ENCODE results near the gene GNAT1.
A peak's percentile ranks its signal among the peaks of the same experiment; 100 is the strongest.

The GNAT1 gene

DNA sequence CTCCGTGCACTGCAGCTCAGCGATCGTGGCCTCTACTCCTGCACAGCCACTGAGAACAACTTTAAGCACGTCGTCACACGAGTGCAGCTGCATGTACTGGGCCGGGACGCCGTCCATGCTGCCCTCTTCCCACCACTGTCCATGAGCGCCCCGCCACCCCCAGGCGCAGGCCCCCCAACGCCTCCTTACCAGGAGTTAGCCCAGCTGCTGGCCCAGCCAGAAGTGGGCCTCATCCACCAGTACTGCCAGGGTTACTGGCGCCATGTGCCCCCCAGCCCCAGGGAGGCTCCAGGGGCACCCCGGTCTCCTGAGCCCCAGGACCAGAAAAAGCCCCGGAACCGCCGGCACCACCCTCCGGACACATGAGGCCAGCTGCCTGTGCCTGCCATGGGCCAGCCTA, 3.7 kb upstream of the GNAT1 start:
- no peak overlapping the region for H3K4me3 ChIP-seq (ENCODE audit: control insufficient read depth in 1 of 7, extremely low read depth in 1 of 7, insufficient read depth in 4 of 7, low read depth in 2 of 7, low read length in 6 of 7)
- no peak overlapping the region for H3K27ac ChIP-seq (ENCODE audit: insufficient read depth in 1 of 2, low read depth in 1 of 2, low read length in 2 of 2, poor library complexity in 1 of 2, severe bottlenecking in 2 of 2)
- POLR2A ChIA-PET: no interaction called here
- H3K27me3 ChIP-seq (replicated peaks in 2 of 5; ENCODE audit: control insufficient read depth in 4 of 5, insufficient read depth in 5 of 5, low read length in 4 of 5): peaks cover 0 to 1% (median 0%) of the 10 kb centered on the region in 5 experiments
- 100% methylated on average over 7 of the region's 19 CpGs for WGBS (ENCODE audit: insufficient coverage)
- DNase-seq: no peak
- H3K36me3 ChIP-seq (ENCODE audit: control insufficient read depth in 4 of 4, insufficient read depth in 4 of 4, low read length in 3 of 4): no peaks in the 10 kb centered on the region
- H3K9me3 ChIP-seq (ENCODE audit: control extremely low read depth in 1 of 5, control insufficient read depth in 4 of 5, insufficient read depth in 2 of 5, low read depth in 1 of 5, low read length in 4 of 5): no peaks in the 10 kb centered on the region
- peaks cover 0 to 10% (median 3%) of the 10 kb centered on the region in 4 experiments for H3K4me1 ChIP-seq (ENCODE audit: control extremely low read depth in 1 of 4, control insufficient read depth in 4 of 4, insufficient read depth in 4 of 4, low read length in 3 of 4)
- CTCF ChIA-PET: interaction anchor here (1.6 to 14.7 kb wide), 8 partner anchors 20 to 87 kb away, joined by 4 to 238 read pairs (median 132); partner anchors contain the start of genes GNAI2 and SLC38A3

DNA sequence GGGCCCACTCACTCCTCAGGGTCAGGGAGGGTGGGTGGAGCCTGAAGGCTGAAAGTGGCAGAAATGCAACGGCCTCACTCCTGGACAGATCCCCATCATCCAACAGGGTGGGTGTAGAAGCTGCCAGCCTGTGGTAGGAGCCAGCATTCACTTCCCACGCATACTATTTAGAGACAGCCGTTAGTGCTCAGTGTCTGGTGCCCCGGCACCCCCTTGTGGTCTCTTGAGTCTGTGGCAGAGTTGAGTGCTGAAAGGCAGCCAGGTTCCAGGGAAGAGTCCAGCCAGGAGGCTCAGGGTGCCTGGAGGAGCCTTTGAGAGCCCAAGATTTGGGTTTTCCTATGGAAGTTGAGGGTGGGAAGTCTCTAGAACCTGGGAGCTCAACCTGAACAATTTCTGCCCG, 2.1 kb upstream of the GNAT1 start:
- ChIA-PET POLR2A (interaction anchor here (1.2 kb wide), 1 partner anchor 69 kb away, joined by 5 read pairs; no protein-coding TSS in a partner anchor), CTCF (interaction anchor here (0.8 to 14.7 kb wide), 22 partner anchors 8 to 85 kb away, joined by 3 to 238 read pairs (median 4); partner anchors contain the start of genes GNAI2 and SLC38A3)

DNA sequence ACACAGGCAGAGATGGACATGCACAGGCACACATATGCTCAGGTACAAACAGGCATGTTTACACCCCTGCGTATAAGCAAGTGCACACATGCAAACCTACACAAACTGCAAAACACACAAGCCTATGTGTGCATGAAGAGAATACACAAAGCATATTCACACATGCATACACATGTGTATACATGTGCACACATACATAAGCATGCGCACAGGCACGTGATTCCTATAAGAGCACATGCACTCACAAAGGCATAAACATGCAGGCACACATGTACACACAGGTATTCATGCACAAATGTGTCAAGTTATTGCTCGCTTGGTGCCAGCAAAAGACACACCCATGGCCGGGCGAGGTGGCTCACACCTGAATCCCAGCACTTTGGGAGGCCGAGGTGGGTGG, 1.4 kb upstream of the GNAT1 start:
- DNase-seq: no peak
- no peaks in the 10 kb centered on the region for H3K9me3 ChIP-seq (ENCODE audit: control extremely low read depth in 1 of 5, control insufficient read depth in 4 of 5, insufficient read depth in 2 of 5, low read depth in 1 of 5, low read length in 4 of 5)
- peaks cover 0 to 23% (median 15%) of the 10 kb centered on the region in 5 experiments for H3K27me3 ChIP-seq (replicated peaks in 2 of 5; ENCODE audit: control insufficient read depth in 4 of 5, insufficient read depth in 5 of 5, low read length in 4 of 5)
- WGBS (ENCODE audit: insufficient coverage): 100% methylated on average over 6 of the region's 7 CpGs
- ChIA-PET CTCF (interaction anchor here (1.0 to 14.7 kb wide), 21 partner anchors 9 to 87 kb away, joined by 3 to 238 read pairs (median 5); partner anchors contain the start of genes GNAI2 and SLC38A3), POLR2A (interaction anchor here (0.6 to 1.2 kb wide), 2 partner anchors 70 to 90 kb away, joined by 4 to 5 read pairs; no protein-coding TSS in a partner anchor)
- H3K4me3 ChIP-seq (ENCODE audit: control insufficient read depth in 1 of 7, extremely low read depth in 1 of 7, insufficient read depth in 4 of 7, low read depth in 2 of 7, low read length in 6 of 7): no peak overlapping the region
- no peaks in the 10 kb centered on the region for H3K36me3 ChIP-seq (ENCODE audit: control insufficient read depth in 4 of 4, insufficient read depth in 4 of 4, low read length in 3 of 4)
- peaks cover 0 to 19% (median 15%) of the 10 kb centered on the region in 4 experiments for H3K4me1 ChIP-seq (ENCODE audit: control extremely low read depth in 1 of 4, control insufficient read depth in 4 of 4, insufficient read depth in 4 of 4, low read length in 3 of 4)
- H3K27ac ChIP-seq (ENCODE audit: insufficient read depth in 1 of 2, low read depth in 1 of 2, low read length in 2 of 2, poor library complexity in 1 of 2, severe bottlenecking in 2 of 2): no peak overlapping the region

More for the DNA sequence above, 2.1 kb upstream of the GNAT1 start:
- peaks cover 0 to 16% (median 11%) of the 10 kb centered on the region in 5 experiments for H3K27me3 ChIP-seq (replicated peaks in 2 of 5; ENCODE audit: control insufficient read depth in 4 of 5, insufficient read depth in 5 of 5, low read length in 4 of 5)
- no peak overlapping the region for H3K27ac ChIP-seq (ENCODE audit: insufficient read depth in 1 of 2, low read depth in 1 of 2, low read length in 2 of 2, poor library complexity in 1 of 2, severe bottlenecking in 2 of 2)
- H3K36me3 ChIP-seq (ENCODE audit: control insufficient read depth in 4 of 4, insufficient read depth in 4 of 4, low read length in 3 of 4): no peaks in the 10 kb centered on the region
- 18% methylated on average over 5 of the region's 5 CpGs for WGBS (ENCODE audit: insufficient coverage)
- no peak overlapping the region for H3K4me3 ChIP-seq (ENCODE audit: control insufficient read depth in 1 of 7, extremely low read depth in 1 of 7, insufficient read depth in 4 of 7, low read depth in 2 of 7, low read length in 6 of 7)
- DNase-seq: peak; percentile 74 to 84 (median 79)
- H3K9me3 ChIP-seq (ENCODE audit: control extremely low read depth in 1 of 5, control insufficient read depth in 4 of 5, insufficient read depth in 2 of 5, low read depth in 1 of 5, low read length in 4 of 5): no peaks in the 10 kb centered on the region
- peaks cover 0 to 14% (median 11%) of the 10 kb centered on the region in 4 experiments for H3K4me1 ChIP-seq (ENCODE audit: control extremely low read depth in 1 of 4, control insufficient read depth in 4 of 4, insufficient read depth in 4 of 4, low read length in 3 of 4)

DNA sequence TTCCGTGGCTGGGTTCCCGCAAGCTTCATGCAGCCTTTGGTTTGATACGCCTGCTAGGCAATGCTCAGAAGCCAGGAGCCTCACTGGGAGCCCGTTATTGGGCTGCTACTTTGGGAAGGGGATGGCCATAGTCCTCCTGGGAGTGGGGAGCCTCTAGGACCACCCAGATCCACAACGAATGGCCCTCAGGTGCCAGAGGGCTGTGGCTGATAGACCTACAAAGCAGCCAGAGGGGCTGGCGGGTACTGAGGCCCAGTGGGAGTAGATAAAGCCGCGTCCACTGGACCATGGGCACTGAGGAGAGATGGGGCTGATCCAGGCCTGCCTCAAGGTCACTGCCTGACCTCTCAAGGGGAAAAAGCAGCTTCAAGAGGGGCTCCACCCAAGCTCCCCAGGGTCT, 714 bp downstream of the GNAT1 start:
- Histone ChIP-seq H3K4me1 (ENCODE audit: control extremely low read depth in 1 of 4, control insufficient read depth in 4 of 4, insufficient read depth in 4 of 4, low read length in 3 of 4) (peaks cover 0 to 19% (median 15%) of the 10 kb centered on the region in 4 experiments), H3K27ac (ENCODE audit: insufficient read depth in 1 of 2, low read depth in 1 of 2, low read length in 2 of 2, poor library complexity in 1 of 2, severe bottlenecking in 2 of 2) (no peak overlapping the region), H3K27me3 (replicated peaks in 2 of 5; ENCODE audit: control insufficient read depth in 4 of 5, insufficient read depth in 5 of 5, low read length in 4 of 5) (peaks cover 0 to 38% (median 23%) of the 10 kb centered on the region in 5 experiments), H3K4me3 (ENCODE audit: control insufficient read depth in 1 of 7, extremely low read depth in 1 of 7, insufficient read depth in 4 of 7, low read depth in 2 of 7, low read length in 6 of 7) (no peak overlapping the region), H3K9me3 (ENCODE audit: control extremely low read depth in 1 of 5, control insufficient read depth in 4 of 5, insufficient read depth in 2 of 5, low read depth in 1 of 5, low read length in 4 of 5) (no peaks in the 10 kb centered on the region), H3K36me3 (ENCODE audit: control insufficient read depth in 4 of 4, insufficient read depth in 4 of 4, low read length in 3 of 4) (no peaks in the 10 kb centered on the region)
- POLR2A ChIA-PET: no interaction called here
- CTCF ChIA-PET: interaction anchor here (0.7 to 14.7 kb wide), 35 partner anchors 8 to 242 kb away, joined by 3 to 238 read pairs (median 5); partner anchors contain the start of genes GNAI2, HYAL2 and SLC38A3
- no peak for DNase-seq
- WGBS (ENCODE audit: insufficient coverage): 88% methylated on average over 8 of the region's 8 CpGs

DNA sequence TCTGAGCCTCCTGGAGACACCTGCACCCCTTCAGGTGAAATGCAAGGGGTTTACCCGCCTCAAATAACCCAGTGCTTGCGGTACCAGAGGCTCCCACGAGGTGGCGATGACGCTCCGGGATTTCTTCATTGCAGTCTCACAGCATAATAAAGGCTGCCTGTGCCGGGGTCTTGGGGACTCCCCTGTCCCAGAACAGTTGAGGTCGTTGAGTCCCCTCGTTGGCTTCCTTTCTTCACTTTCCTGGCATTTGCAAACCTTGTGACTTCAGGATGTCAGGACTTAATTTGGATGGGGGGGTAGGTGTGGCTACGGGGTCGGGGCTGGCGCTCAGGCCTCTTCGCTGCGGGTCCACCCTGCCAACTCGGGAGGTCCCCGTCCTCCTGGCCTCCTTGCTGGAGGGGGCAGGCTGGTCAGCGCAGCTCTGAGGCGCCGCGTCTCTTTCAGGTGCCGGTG, 1.3 kb downstream of the GNAT1 start:
- no peaks in the 10 kb centered on the region for H3K9me3 ChIP-seq (ENCODE audit: control extremely low read depth in 1 of 5, control insufficient read depth in 4 of 5, insufficient read depth in 2 of 5, low read depth in 1 of 5, low read length in 4 of 5)
- H3K4me3 ChIP-seq (ENCODE audit: control insufficient read depth in 1 of 7, extremely low read depth in 1 of 7, insufficient read depth in 4 of 7, low read depth in 2 of 7, low read length in 6 of 7): no peak overlapping the region
- H3K36me3 ChIP-seq (ENCODE audit: control insufficient read depth in 4 of 4, insufficient read depth in 4 of 4, low read length in 3 of 4): no peaks in the 10 kb centered on the region
- POLR2A ChIA-PET: no interaction called here
- WGBS (ENCODE audit: insufficient coverage): 11% methylated on average over 18 of the region's 21 CpGs
- DNase-seq: peak; percentile 67 to 85 (median 77)
- H3K27ac ChIP-seq (ENCODE audit: insufficient read depth in 1 of 2, low read depth in 1 of 2, low read length in 2 of 2, poor library complexity in 1 of 2, severe bottlenecking in 2 of 2): no peak overlapping the region
- H3K27me3 ChIP-seq (replicated peaks in 2 of 5; ENCODE audit: control insufficient read depth in 4 of 5, insufficient read depth in 5 of 5, low read length in 4 of 5): peaks cover 0 to 38% (median 23%) of the 10 kb centered on the region in 5 experiments
- CTCF ChIA-PET: interaction anchor here (0.7 to 14.7 kb wide), 32 partner anchors 9 to 243 kb away, joined by 3 to 238 read pairs (median 5); partner anchors contain the start of genes GNAI2, HYAL2 and SLC38A3
- peaks cover 0 to 19% (median 15%) of the 10 kb centered on the region in 4 experiments for H3K4me1 ChIP-seq (ENCODE audit: control extremely low read depth in 1 of 4, control insufficient read depth in 4 of 4, insufficient read depth in 4 of 4, low read length in 3 of 4)

DNA sequence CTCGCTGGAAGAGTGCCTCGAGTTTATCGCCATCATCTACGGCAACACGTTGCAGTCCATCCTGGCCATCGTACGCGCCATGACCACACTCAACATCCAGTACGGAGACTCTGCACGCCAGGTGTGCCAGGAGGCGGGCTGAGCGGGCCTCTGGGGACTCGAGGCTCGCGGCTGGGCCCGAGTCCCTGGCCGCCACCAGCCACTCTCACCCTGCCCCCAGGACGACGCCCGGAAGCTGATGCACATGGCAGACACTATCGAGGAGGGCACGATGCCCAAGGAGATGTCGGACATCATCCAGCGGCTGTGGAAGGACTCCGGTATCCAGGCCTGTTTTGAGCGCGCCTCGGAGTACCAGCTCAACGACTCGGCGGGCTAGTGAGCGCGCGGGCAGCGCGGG, 1.9 kb downstream of the GNAT1 start:
- ChIA-PET CTCF (interaction anchor here (1.0 to 12.2 kb wide), 15 partner anchors 14 to 130 kb away, joined by 3 to 238 read pairs (median 14); partner anchors contain the start of genes GNAI2, HYAL2, LSMEM2 and SLC38A3), POLR2A (no interaction called here)
- peaks cover 0 to 38% (median 23%) of the 10 kb centered on the region in 5 experiments for H3K27me3 ChIP-seq (replicated peaks in 2 of 5; ENCODE audit: control insufficient read depth in 4 of 5, insufficient read depth in 5 of 5, low read length in 4 of 5)
- H3K9me3 ChIP-seq (ENCODE audit: control extremely low read depth in 1 of 5, control insufficient read depth in 4 of 5, insufficient read depth in 2 of 5, low read depth in 1 of 5, low read length in 4 of 5): no peaks in the 10 kb centered on the region
- 51% methylated on average over 35 of the region's 36 CpGs for WGBS (ENCODE audit: insufficient coverage)
- H3K4me1 ChIP-seq (ENCODE audit: control extremely low read depth in 1 of 4, control insufficient read depth in 4 of 4, insufficient read depth in 4 of 4, low read length in 3 of 4): peaks cover 0 to 19% (median 15%) of the 10 kb centered on the region in 4 experiments
- no peak for DNase-seq
- no peak overlapping the region for H3K27ac ChIP-seq (ENCODE audit: insufficient read depth in 1 of 2, low read depth in 1 of 2, low read length in 2 of 2, poor library complexity in 1 of 2, severe bottlenecking in 2 of 2)
- H3K36me3 ChIP-seq (ENCODE audit: control insufficient read depth in 4 of 4, insufficient read depth in 4 of 4, low read length in 3 of 4): no peaks in the 10 kb centered on the region
- H3K4me3 ChIP-seq (ENCODE audit: control insufficient read depth in 1 of 7, extremely low read depth in 1 of 7, insufficient read depth in 4 of 7, low read depth in 2 of 7, low read length in 6 of 7): no peak overlapping the region

DNA sequence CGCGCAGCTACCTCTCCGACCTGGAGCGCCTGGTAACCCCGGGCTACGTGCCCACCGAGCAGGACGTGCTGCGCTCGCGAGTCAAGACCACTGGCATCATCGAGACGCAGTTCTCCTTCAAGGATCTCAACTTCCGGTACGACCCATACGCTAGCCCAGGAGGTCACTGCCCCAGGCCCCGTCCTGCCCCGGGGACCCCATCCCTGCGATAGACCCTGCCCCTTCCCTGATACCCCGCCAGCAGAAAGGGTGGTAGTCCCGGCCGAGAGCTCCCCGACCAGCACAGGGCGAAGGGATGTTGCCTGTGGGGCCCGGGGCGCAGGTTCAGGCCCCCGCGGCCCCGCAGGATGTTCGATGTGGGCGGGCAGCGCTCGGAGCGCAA, 2.3 kb downstream of the GNAT1 start:
- H3K4me1 ChIP-seq (ENCODE audit: control extremely low read depth in 1 of 4, control insufficient read depth in 4 of 4, insufficient read depth in 4 of 4, low read length in 3 of 4): peaks cover 0 to 19% (median 15%) of the 10 kb centered on the region in 4 experiments
- ChIA-PET POLR2A (no interaction called here), CTCF (interaction anchor here (1.0 to 12.2 kb wide), 13 partner anchors 14 to 92 kb away, joined by 3 to 238 read pairs (median 26); partner anchors contain the start of genes GNAI2, LSMEM2 and SLC38A3)
- no peak for DNase-seq
- H3K27me3 ChIP-seq (replicated peaks in 2 of 5; ENCODE audit: control insufficient read depth in 4 of 5, insufficient read depth in 5 of 5, low read length in 4 of 5): peaks cover 0 to 38% (median 25%) of the 10 kb centered on the region in 5 experiments
- WGBS (ENCODE audit: insufficient coverage): 29% methylated on average over 34 of the region's 34 CpGs
- no peak overlapping the region for H3K27ac ChIP-seq (ENCODE audit: insufficient read depth in 1 of 2, low read depth in 1 of 2, low read length in 2 of 2, poor library complexity in 1 of 2, severe bottlenecking in 2 of 2)
- H3K9me3 ChIP-seq (ENCODE audit: control extremely low read depth in 1 of 5, control insufficient read depth in 4 of 5, insufficient read depth in 2 of 5, low read depth in 1 of 5, low read length in 4 of 5): no peaks in the 10 kb centered on the region
- H3K36me3 ChIP-seq (ENCODE audit: control insufficient read depth in 4 of 4, insufficient read depth in 4 of 4, low read length in 3 of 4): no peaks in the 10 kb centered on the region
- no peak overlapping the region for H3K4me3 ChIP-seq (ENCODE audit: control insufficient read depth in 1 of 7, extremely low read depth in 1 of 7, insufficient read depth in 4 of 7, low read depth in 2 of 7, low read length in 6 of 7)

Data from common myeloid progenitor, CD34-positive (primary cell).